Muscle layer of duodenum (tissue), 2 donors: Measurements from ENCODE around the gene PIK3R3.

ENCODE experiments used
- H3K27ac ChIP-seq: one replicate; pipeline ENCODE4 v1.7.0; 2013; ENCODE audit warnings: mild to moderate bottlenecking, low read length
- H3K27me3 ChIP-seq: one replicate; pipeline ENCODE4 v1.7.0; 2013; ENCODE audit warnings: low read depth, mild to moderate bottlenecking, control low read depth, low read length
- H3K36me3 ChIP-seq, 2 donors: one replicate each; pipeline ENCODE4 v1.7.0; 2013; ENCODE audit warnings: low read length in 2 of 2, control low read depth in 1 of 2, mild to moderate bottlenecking in 1 of 2; ENCODE audit not compliant: insufficient read depth in 2 of 2, control insufficient read depth in 1 of 2
- H3K4me1 ChIP-seq, 2 donors: one replicate each; pipeline ENCODE4 v1.7.0; 2013; ENCODE audit warnings: low read length in 2 of 2, mild to moderate bottlenecking in 2 of 2, control low read depth in 1 of 2, moderate library complexity in 1 of 2; ENCODE audit not compliant: insufficient read depth in 2 of 2, control insufficient read depth in 1 of 2
- H3K4me3 ChIP-seq, 2 donors: one replicate each; pipeline ENCODE4 v1.7.0; 2013; ENCODE audit warnings: low read length in 2 of 2, low read depth in 1 of 2, mild to moderate bottlenecking in 1 of 2
- H3K9me3 ChIP-seq, 2 donors: one replicate each; pipeline ENCODE4 v1.7.0; 2013; ENCODE audit warnings: low read length in 2 of 2, control low read depth in 1 of 2, mild to moderate bottlenecking in 1 of 2; ENCODE audit not compliant: control insufficient read depth in 1 of 2
- donor health status: healthy.

Gene PIK3R3

GRCh38 chr1:46132529-46133180 lies at the start of gene PIK3R3:
PIK3R3 (minus strand) TSS chr1:46132629; CDS start chr1:46131952, 677 bp downstream.
- Histone ChIP-seq H3K4me3 (peak within 1 kb of the TSS; percentile 87 to 91), H3K27me3 (no peaks in the 10 kb centered on the region), H3K27ac (peak within 1 kb of the TSS; percentile 91), H3K4me1 (peaks cover 0 to 18% of the 10 kb centered on the region in 2 donors), H3K36me3 (peaks cover 0 to 3% of the 10 kb centered on the region in 2 donors), H3K9me3 (no peaks in the 10 kb centered on the region)

DNA sequence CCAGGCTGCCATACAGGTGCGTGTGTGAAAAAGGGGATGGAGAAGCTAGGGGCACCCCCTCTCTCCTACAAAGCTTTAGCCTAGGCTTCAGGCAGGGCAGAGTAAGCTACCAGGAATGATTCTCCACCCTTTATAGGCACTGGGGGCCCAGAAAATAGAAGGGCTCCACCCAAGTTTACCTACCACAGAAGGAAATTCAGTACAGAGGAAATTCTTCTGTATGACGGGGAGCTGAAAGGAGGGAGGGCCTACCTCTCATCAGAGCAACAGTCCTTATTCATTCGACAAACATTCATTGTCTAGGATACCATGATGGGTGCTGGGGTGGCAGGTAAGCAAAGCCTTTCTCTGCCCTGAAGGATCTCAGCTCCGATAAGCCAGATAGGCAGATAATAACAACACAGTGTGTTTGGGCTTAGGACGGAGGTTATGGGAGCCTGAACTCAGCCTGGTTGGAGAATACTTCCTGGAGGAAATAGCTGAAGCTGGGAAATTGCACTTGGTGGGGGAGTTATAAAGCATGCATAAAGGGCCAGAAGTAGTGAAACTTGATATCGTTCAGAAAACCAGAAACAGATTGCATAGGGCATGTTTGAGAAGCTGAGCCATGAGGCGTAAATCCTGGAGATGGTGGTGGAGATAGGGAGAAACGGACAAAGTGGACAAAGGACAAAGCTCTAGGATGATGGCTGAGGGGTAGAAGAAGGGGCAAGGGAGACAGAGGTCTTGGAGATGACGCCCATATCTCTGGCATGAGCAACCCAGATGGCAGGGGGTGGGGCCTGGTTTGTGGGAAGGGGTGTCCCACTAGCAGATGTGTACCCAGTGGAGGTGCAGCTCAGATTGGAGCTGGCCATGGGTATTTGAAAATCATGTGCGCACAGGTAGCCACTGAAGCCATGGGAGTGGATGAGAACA lies 49.2 kb upstream of the PIK3R3 start:
- Histone ChIP-seq H3K9me3 (no peaks in the 10 kb centered on the region), H3K27ac (peak overlapping the region; percentile 18), H3K27me3 (no peaks in the 10 kb centered on the region), H3K4me1 (peaks cover 11 to 16% of the 10 kb centered on the region in 2 donors), H3K4me3 (peak overlapping the region in 1 of 2 donors; percentile 9), H3K36me3 (peaks cover 0 to 5% of the 10 kb centered on the region in 2 donors)

GRCh38 chr1:46180082-46180616 lies 47.7 kb upstream of the PIK3R3 start:
- Histone ChIP-seq H3K27ac (peak overlapping the region; percentile 54), H3K4me3 (peak overlapping the region in 1 of 2 donors; percentile 31), H3K36me3 (no peaks in the 10 kb centered on the region), H3K4me1 (peaks cover 11 to 16% of the 10 kb centered on the region in 2 donors), H3K27me3 (no peaks in the 10 kb centered on the region), H3K9me3 (no peaks in the 10 kb centered on the region)

- Histone ChIP-seq H3K27me3 (no peaks in the 10 kb centered on the region), H3K4me1 (peaks cover 13 to 17% of the 10 kb centered on the region in 2 donors), H3K27ac (no peak overlapping the region), H3K4me3 (no peak overlapping the region), H3K36me3 (no peaks in the 10 kb centered on the region), H3K9me3 (no peaks in the 10 kb centered on the region)
Observed at GRCh38 chr1:46179138-46180081, 47.0 kb upstream of the PIK3R3 start.

DNA sequence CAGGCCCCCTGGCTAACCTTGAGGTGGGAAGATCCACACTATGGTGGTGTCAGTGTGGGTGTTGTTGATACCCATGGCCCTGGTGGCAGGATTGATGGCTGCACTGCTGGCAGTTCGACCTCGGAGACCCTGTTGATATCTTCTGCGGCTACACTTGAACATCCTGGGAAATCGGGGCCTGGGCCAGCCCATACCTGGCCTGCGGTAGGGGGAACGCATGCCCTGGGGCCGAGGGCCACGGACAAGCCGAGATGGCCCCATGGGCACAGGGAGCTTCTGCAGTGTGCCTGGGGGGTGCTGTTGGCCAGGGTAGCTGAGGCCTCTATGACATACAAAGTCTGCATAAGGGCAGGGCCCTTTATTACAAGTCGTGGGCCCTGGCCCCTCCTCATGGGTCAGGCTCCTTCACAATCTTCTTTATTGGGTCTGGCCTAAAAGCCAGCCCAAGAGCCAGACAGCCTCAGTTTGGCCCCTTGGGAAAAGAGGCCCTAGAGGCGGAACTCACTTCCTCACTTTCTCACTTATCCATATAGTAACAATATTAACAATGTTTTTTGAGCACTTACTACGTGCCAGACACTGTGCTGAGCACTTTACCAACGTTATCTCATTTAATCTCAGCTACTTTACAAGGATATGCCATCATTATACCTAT lies 43.9 kb upstream of the PIK3R3 start, which contains the start of gene P3R3URF:
TSS of gene P3R3URF (minus strand) at position 278 of the 655 bp plus-strand sequence. CDS start at position 261, 17 bp downstream.
- Histone ChIP-seq H3K27ac (peak within 1 kb of the TSS; percentile 58), H3K4me3 (no peak within 1 kb of the TSS), H3K36me3 (no peaks in the 10 kb centered on the region), H3K9me3 (no peaks in the 10 kb centered on the region), H3K27me3 (no peaks in the 10 kb centered on the region), H3K4me1 (peaks cover 17 to 34% of the 10 kb centered on the region in 2 donors)

DNA sequence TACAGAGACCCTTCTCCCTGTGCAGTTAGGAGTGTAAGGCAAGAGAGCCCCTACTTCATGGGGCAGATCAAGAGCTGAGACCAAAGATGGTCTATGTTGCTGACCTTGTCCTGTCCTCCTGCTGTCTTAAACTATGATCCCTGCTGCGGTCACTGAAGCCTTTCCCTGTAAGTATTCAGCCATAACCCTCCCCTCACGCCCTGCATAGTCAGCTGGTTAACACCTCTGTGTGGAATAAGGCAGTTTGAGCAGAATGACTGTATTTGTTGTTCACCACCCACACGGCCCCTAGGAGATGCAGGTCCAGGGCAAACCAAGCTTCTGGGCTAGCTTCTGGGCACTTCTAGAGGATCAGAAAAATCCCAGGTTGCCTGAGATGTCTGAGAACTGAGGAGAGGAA lies 42.8 kb upstream of the PIK3R3 start:
- peak overlapping the region; percentile 58 for H3K27ac ChIP-seq
- H3K36me3 ChIP-seq, result no peaks in the 10 kb centered on the region
- no peaks in the 10 kb centered on the region for H3K27me3 ChIP-seq
- no peaks in the 10 kb centered on the region for H3K9me3 ChIP-seq
- H3K4me1 ChIP-seq, result peaks cover 17 to 33% of the 10 kb centered on the region in 2 donors
- H3K4me3 ChIP-seq, result no peak overlapping the region

- H3K4me3 ChIP-seq, result no peak within 1 kb of the TSS
- H3K4me1 ChIP-seq, result peaks cover 13 to 27% of the 10 kb centered on the region in 2 donors
Observed at GRCh38 chr1:46174448-46175231, 42.2 kb upstream of the PIK3R3 start, which contains the start of gene TSPAN1. TSPAN1 (plus strand) TSS chr1:46175087; CDS start chr1:46181108, 6,021 bp downstream.

GRCh38 chr1:46173361-46173856 lies 41.0 kb upstream of the PIK3R3 start:
- Histone ChIP-seq H3K4me1 (peaks cover 13 to 23% of the 10 kb centered on the region in 2 donors), H3K9me3 (no peaks in the 10 kb centered on the region), H3K36me3 (no peaks in the 10 kb centered on the region), H3K27ac (no peak overlapping the region), H3K27me3 (no peaks in the 10 kb centered on the region), H3K4me3 (no peak overlapping the region)

More at GRCh38 chr1:46174448-46175231, 42.2 kb upstream of the PIK3R3 start, which contains the start of gene TSPAN1:
- no peaks in the 10 kb centered on the region for H3K9me3 ChIP-seq
- H3K36me3 ChIP-seq, result no peaks in the 10 kb centered on the region
- no peaks in the 10 kb centered on the region for H3K27me3 ChIP-seq
- H3K27ac ChIP-seq, result peak within 1 kb of the TSS; percentile 58

- Histone ChIP-seq H3K27ac (no peak overlapping the region), H3K4me1 (peaks cover 13 to 26% of the 10 kb centered on the region in 2 donors)
Observed at GRCh38 chr1:46172321-46172720, 39.9 kb upstream of the PIK3R3 start.

More at GRCh38 chr1:46172321-46172720, 39.9 kb upstream of the PIK3R3 start:
- H3K4me3 ChIP-seq, result no peak overlapping the region
- H3K27me3 ChIP-seq, result no peaks in the 10 kb centered on the region
- H3K9me3 ChIP-seq, result no peaks in the 10 kb centered on the region
- H3K36me3 ChIP-seq, result no peaks in the 10 kb centered on the region
